Prostate gland (tissue), 2 donors: ENCODE data around the gene ENPP5.
A peak's percentile ranks its signal among the peaks of the same experiment; 100 is the strongest.

ENCODE experiments used
- CTCF ChIP-seq, 4 experiments: fragments of 200-600 bp in 2 of 4; fragments of 450-650 bp in 2 of 4; sonication (generic) in 2 of 4; IDR thresholded peaks; 1 replicate in 3 of 4; 2 replicates in 1 of 4; pipeline ENCODE4 v1.5.1; 2016 to 2019; ENCODE audit warnings: antibody characterized with exemption in 4 of 4, mild to moderate bottlenecking in 2 of 4, moderate library complexity in 2 of 4
- POLR2A ChIP-seq: fragments of 450-650 bp; IDR thresholded peaks from one replicate; pipeline ENCODE4 v1.6.1; 2016; ENCODE audit warnings: antibody characterized with exemption, mild to moderate bottlenecking
- POLR2AphosphoS5 ChIP-seq: sonication (generic); formaldehyde crosslinking; IDR thresholded peaks from one replicate; pipeline ENCODE4 v1.6.1; 2017; ENCODE audit warnings: antibody characterized with exemption

- TF ChIP-seq POLR2AphosphoS5 (peak; percentile 52), CTCF (IDR thresholded peaks at IDR 0.05) (no peak), POLR2A (no peak)
These were observed 33.9 kb downstream of the ENPP5 start for GRCh38 chr6:46136831-46137230.
